ENCODE results near the gene PEX11B.
A peak's percentile ranks its signal among the peaks of the same experiment; 100 is the strongest.

The PEX11B gene

DNA sequence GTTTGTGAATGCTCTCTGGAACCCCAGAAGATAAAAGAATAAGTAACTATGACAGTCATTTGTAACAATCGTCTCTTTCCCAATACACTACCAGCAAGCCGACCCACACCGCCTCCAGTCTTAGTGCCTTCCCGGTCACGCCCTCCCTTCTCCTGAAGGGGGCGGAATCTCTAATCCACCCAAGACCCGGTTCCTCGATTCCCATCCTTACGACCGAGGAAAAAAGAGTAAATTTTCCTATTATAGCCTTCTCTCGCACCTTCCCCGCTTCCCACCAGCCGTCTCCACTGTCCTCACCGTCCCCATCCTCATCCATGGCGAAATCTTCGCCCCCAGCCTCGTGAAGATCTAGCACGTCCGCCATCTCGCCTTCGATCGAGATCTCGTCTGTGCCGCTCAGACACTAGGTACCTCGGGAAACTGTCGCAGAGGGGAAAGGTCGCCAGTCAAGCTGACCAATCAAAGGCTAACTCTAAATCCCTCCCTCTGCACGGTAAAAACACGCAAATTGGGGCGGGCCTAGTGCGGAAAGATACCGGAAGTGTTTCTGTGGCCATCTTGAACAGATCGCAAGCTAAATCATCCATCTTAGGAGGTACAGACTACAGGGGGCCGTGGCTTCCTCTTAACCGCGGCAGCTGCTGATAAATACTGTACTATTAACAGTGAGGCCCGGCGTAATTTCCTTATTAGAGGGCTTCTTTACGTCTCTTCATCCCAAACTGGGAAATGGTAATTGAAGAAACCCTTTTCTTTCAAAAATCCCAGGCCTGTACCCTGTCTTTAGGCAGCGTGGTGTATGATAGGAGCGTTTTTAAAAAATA, 8.8 kb upstream of the PEX11B start, which contains the start of gene RBM8A:
RBM8A (minus strand) TSS at position 422 of the 824 bp plus-strand sequence; CDS start at position 364, 58 bp downstream.
- TF ChIP-seq ZNF565 (CRISPR knock-in tag; conservative IDR thresholded peaks at IDR 0.05; ENCODE audit: low read depth): no peak
- 0 out of 2 replicates have a peak, but pooled peaks have one; percentile 24 for TF ChIP-seq TOX (CRISPR knock-in tag; IDR thresholded peaks at IDR 0.05; ENCODE audit: borderline replicate concordance)
- no peak for TF ChIP-seq ZNF8 (CRISPR knock-in tag; IDR thresholded peaks at IDR 0.05)
- 0 out of 2 replicates have a peak, but pooled peaks have one; percentile 46 for TF ChIP-seq CSRNP3 (CRISPR knock-in tag; IDR thresholded peaks at IDR 0.05)
- TF ChIP-seq ZFP3 (CRISPR knock-in tag; IDR thresholded peaks at IDR 0.05): no peak
- no peak for TF ChIP-seq SNAI2 (CRISPR knock-in tag; IDR thresholded peaks at IDR 0.05)
- no peak for TF ChIP-seq TCF4 (CRISPR knock-in tag; IDR thresholded peaks at IDR 0.05; ENCODE audit: borderline replicate concordance)
- TF ChIP-seq ZC3H10 (CRISPR knock-in tag; IDR thresholded peaks at IDR 0.05): no peak
- TF ChIP-seq POU6F1 (CRISPR knock-in tag; IDR thresholded peaks at IDR 0.05; ENCODE audit: borderline replicate concordance, low read depth): no peak
- TF ChIP-seq, protein P1, sequence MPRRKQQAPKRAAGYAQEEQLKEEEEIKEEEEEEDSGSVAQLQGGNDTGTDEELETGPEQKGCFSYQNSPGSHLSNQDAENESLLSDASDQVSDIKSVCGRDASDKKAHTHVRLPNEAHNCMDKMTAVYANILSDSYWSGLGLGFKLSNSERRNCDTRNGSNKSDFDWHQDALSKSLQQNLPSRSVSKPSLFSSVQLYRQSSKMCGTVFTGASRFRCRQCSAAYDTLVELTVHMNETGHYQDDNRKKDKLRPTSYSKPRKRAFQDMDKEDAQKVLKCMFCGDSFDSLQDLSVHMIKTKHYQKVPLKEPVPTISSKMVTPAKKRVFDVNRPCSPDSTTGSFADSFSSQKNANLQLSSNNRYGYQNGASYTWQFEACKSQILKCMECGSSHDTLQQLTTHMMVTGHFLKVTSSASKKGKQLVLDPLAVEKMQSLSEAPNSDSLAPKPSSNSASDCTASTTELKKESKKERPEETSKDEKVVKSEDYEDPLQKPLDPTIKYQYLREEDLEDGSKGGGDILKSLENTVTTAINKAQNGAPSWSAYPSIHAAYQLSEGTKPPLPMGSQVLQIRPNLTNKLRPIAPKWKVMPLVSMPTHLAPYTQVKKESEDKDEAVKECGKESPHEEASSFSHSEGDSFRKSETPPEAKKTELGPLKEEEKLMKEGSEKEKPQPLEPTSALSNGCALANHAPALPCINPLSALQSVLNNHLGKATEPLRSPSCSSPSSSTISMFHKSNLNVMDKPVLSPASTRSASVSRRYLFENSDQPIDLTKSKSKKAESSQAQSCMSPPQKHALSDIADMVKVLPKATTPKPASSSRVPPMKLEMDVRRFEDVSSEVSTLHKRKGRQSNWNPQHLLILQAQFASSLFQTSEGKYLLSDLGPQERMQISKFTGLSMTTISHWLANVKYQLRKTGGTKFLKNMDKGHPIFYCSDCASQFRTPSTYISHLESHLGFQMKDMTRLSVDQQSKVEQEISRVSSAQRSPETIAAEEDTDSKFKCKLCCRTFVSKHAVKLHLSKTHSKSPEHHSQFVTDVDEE (CRISPR knock-in tag; IDR thresholded peaks at IDR 0.05): no peak
- ATAC-seq: peak; percentile 99

GRCh38 chr1:145926686-145927062, 8.2 kb upstream of the PEX11B start:
- ATAC-seq: peak; percentile 6
- TF ChIP-seq CSRNP3 (CRISPR knock-in tag; IDR thresholded peaks at IDR 0.05) (no peak), PATZ1 (CRISPR knock-in tag; IDR thresholded peaks at IDR 0.05; ENCODE audit: borderline replicate concordance) (no peak), RARB (CRISPR knock-in tag; IDR thresholded peaks at IDR 0.05) (no peak), ISL1 (CRISPR knock-in tag; IDR thresholded peaks at IDR 0.05) (no peak), GLIS3 (CRISPR knock-in tag; IDR thresholded peaks at IDR 0.05) (no peak), OSR1 (CRISPR knock-in tag; IDR thresholded peaks at IDR 0.05) (no peak), ZNF70 (CRISPR knock-in tag; IDR thresholded peaks at IDR 0.05) (no peak), ZNF8 (CRISPR knock-in tag; IDR thresholded peaks at IDR 0.05) (no peak), TOX (CRISPR knock-in tag; IDR thresholded peaks at IDR 0.05; ENCODE audit: borderline replicate concordance) (no peak), BACH2 (CRISPR knock-in tag; IDR thresholded peaks at IDR 0.05; ENCODE audit: borderline replicate concordance) (no peak), ZFP3 (CRISPR knock-in tag; IDR thresholded peaks at IDR 0.05) (no peak), POU6F1 (CRISPR knock-in tag; IDR thresholded peaks at IDR 0.05; ENCODE audit: borderline replicate concordance, low read depth) (no peak), ZFP30 (CRISPR knock-in tag; IDR thresholded peaks at IDR 0.05) (no peak), CREB5 (CRISPR knock-in tag; IDR thresholded peaks at IDR 0.05; ENCODE audit: low read depth) (no peak), ZNF565 (CRISPR knock-in tag; conservative IDR thresholded peaks at IDR 0.05; ENCODE audit: low read depth) (no peak), ZC3H10 (CRISPR knock-in tag; IDR thresholded peaks at IDR 0.05) (no peak), TCF4 (CRISPR knock-in tag; IDR thresholded peaks at IDR 0.05; ENCODE audit: borderline replicate concordance) (no peak), CSDC2 (CRISPR knock-in tag; IDR thresholded peaks at IDR 0.05) (no peak)
- TF ChIP-seq, protein P1 (CRISPR knock-in tag; IDR thresholded peaks at IDR 0.05): no peak

Measured in SK-N-SH treated with all-trans-retinoic acid at 6 μM for 48 hours (cell line).